GM19455 (cell line): ENCODE results near the gene SH3BP4.

Experiments used
- ATAC-seq: cut with Tn5 transposase; IDR thresholded peaks from one replicate; pipeline ENCODE4 v1.9.1; 2021; ENCODE audit not compliant: unreplicated experiment

SH3BP4 gene

GRCh38 chr2:234947556-234947955 is 4.3 kb upstream of the SH3BP4 start:
- no peak for ATAC-seq

- no peak for ATAC-seq
These were observed 1.9 kb upstream of the SH3BP4 start for GRCh38 chr2:234949762-234950434.

- ATAC-seq: no peak
These were observed 1.4 kb upstream of the SH3BP4 start for GRCh38 chr2:234950435-234950729.

- no peak for ATAC-seq
These were observed 820 bp upstream of the SH3BP4 start for GRCh38 chr2:234950730-234951663.

GRCh38 chr2:234952270-234953115 is 676 bp downstream of the SH3BP4 start:
- ATAC-seq: no peak

- no peak for ATAC-seq
These were observed 1.6 kb downstream of the SH3BP4 start for GRCh38 chr2:234953116-234954031.

GRCh38 chr2:234954551-234954992 is 2.8 kb downstream of the SH3BP4 start:
- ATAC-seq: no peak

- ATAC-seq: no peak
These were observed 3.3 kb downstream of the SH3BP4 start for GRCh38 chr2:234955091-234955591.

GRCh38 chr2:234955971-234956509 is 4.2 kb downstream of the SH3BP4 start:
- no peak for ATAC-seq

GRCh38 chr2:234957834-234958135 is 6.0 kb downstream of the SH3BP4 start:
- ATAC-seq: no peak

- no peak for ATAC-seq
These were observed 6.5 kb downstream of the SH3BP4 start for GRCh38 chr2:234958311-234958710.

- ATAC-seq: no peak
These were observed 7.1 kb downstream of the SH3BP4 start for GRCh38 chr2:234958746-234959395.

GRCh38 chr2:234960175-234961088 is 8.6 kb downstream of the SH3BP4 start:
- no peak for ATAC-seq

- no peak for ATAC-seq
These were observed 10.0 kb downstream of the SH3BP4 start for GRCh38 chr2:234961784-234962183.

- no peak for ATAC-seq
These were observed 12.2 kb downstream of the SH3BP4 start for GRCh38 chr2:234963773-234964615.

GRCh38 chr2:234964631-234965461 is 13.0 kb downstream of the SH3BP4 start:
- ATAC-seq: no peak

GRCh38 chr2:234966340-234966739 is 14.5 kb downstream of the SH3BP4 start:
- ATAC-seq: no peak
